Ishikawa (cell line): ENCODE results near the gene CASP14.

Experiments
- CEBPB ChIP-seq: IDR thresholded peaks from 2 replicates; pipeline ENCODE4 v1.6.1; 2012
- CREB1 ChIP-seq: IDR thresholded peaks from 2 replicates; pipeline ENCODE4 v1.6.1; 2012; ENCODE audit warnings: low read depth
- EGR1 ChIP-seq: IDR thresholded peaks from 2 replicates; pipeline ENCODE4 v1.6.1; 2012
- EP300 ChIP-seq: IDR thresholded peaks from 2 replicates; pipeline ENCODE4 v1.6.1; 2012; ENCODE audit warnings: borderline replicate concordance
- FOXM1 ChIP-seq: IDR thresholded peaks from 2 replicates; pipeline ENCODE4 v1.6.1; 2012; ENCODE audit warnings: low read depth, borderline replicate concordance
- NFIC ChIP-seq: IDR thresholded peaks from 2 replicates; pipeline ENCODE4 v1.6.1; 2012
- RAD21 ChIP-seq: IDR thresholded peaks from 2 replicates; pipeline ENCODE4 v1.6.1; 2012; ENCODE audit warnings: low read depth
- REST ChIP-seq: IDR thresholded peaks from 2 replicates; pipeline ENCODE4 v1.6.1; 2012; ENCODE audit warnings: low read depth, mild to moderate bottlenecking
- TAF1 ChIP-seq: IDR thresholded peaks from 2 replicates; pipeline ENCODE4 v1.6.1; 2012; ENCODE audit warnings: low read depth, mild to moderate bottlenecking
- TCF12 ChIP-seq: IDR thresholded peaks from 2 replicates; pipeline ENCODE4 v1.6.1; 2012; ENCODE audit warnings: low read depth
- TEAD4 ChIP-seq: IDR thresholded peaks from 2 replicates; pipeline ENCODE4 v1.6.1; 2012
- YY1 ChIP-seq: IDR thresholded peaks from 2 replicates; pipeline ENCODE4 v1.6.1; 2012; ENCODE audit warnings: low read depth
- ZBTB7A ChIP-seq: IDR thresholded peaks from 2 replicates; pipeline ENCODE4 v1.6.1; 2012; ENCODE audit warnings: low read depth
- TF ChIP-seq, protein P1 (sequence below): IDR thresholded peaks from 2 replicates; pipeline ENCODE4 v1.6.1; 2012
- TF ChIP-seq, protein P2 (sequence below): IDR thresholded peaks from 2 replicates; pipeline ENCODE4 v1.6.1; 2012

CASP14 gene

GRCh38 chr19:15072930-15073647 is 23.8 kb downstream of the CASP14 start:
- TF ChIP-seq, protein P1, sequence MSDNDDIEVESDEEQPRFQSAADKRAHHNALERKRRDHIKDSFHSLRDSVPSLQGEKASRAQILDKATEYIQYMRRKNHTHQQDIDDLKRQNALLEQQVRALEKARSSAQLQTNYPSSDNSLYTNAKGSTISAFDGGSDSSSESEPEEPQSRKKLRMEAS: no peak
- no peak for TF ChIP-seq TAF1

DNA sequence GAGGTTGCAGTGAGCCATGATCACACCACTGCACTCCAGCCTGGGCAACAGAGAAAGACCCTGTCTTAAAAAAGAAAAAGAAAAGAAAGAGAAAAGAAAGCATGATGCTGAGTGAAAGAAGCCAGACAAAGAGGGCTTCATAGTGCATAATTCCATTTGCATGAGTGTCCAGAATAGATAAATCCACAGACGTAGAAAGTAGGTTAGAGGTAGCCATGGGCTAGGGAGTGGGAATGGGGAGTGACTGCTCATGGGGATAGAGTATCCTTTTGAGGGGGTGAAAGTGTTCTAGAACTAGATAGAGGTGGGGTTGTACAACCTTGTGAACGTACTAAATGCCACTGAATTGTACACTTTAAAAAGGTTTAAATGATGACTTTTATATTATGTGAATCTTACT is 25.1 kb downstream of the CASP14 start:
- no peak for TF ChIP-seq TEAD4
- no peak for TF ChIP-seq ZBTB7A
- TF ChIP-seq REST: no peak
- no peak for TF ChIP-seq EGR1
- TF ChIP-seq FOXM1: no peak
- TF ChIP-seq CEBPB: no peak
- TF ChIP-seq CREB1: no peak

DNA sequence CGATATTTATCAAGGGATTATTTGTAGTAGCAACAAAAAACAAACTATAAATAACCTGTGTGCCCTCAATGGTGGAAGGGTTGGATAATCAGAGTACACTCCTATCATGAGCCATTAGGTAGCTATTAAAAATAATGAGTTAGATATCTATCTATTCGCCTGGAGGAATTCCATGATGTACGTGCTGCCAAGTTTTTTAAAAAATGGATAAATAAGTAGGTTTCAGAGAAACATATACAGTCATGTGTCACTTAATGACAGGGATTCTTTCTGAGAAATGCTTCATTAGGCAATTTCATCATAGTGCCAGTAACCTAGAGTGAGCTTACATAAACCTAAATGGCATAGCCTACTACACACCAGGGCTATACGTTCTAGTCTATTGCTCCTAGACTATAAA is 26.5 kb downstream of the CASP14 start:
- TF ChIP-seq TEAD4 (no peak), EP300 (no peak), ZBTB7A (no peak), NFIC (no peak), TCF12 (no peak), REST (no peak), EGR1 (no peak), CEBPB (no peak), FOXM1 (no peak), RAD21 (no peak), YY1 (no peak)
- TF ChIP-seq, protein P2, sequence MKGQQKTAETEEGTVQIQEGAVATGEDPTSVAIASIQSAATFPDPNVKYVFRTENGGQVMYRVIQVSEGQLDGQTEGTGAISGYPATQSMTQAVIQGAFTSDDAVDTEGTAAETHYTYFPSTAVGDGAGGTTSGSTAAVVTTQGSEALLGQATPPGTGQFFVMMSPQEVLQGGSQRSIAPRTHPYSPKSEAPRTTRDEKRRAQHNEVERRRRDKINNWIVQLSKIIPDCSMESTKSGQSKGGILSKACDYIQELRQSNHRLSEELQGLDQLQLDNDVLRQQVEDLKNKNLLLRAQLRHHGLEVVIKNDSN: no peak

- peak; percentile 81 for TF ChIP-seq REST
Observed at GRCh38 chr19:15080002-15080401, 30.7 kb downstream of the CASP14 start.

- TF ChIP-seq EGR1 (no peak), NFIC (no peak), RAD21 (no peak), TEAD4 (no peak), REST (no peak), ZBTB7A (no peak), TAF1 (no peak), YY1 (no peak), CEBPB (no peak), TCF12 (no peak), EP300 (no peak), CREB1 (no peak), FOXM1 (no peak)
- TF ChIP-seq, protein P2: no peak
- TF ChIP-seq, protein P1: no peak
Observed at GRCh38 chr19:15081911-15082310, 32.6 kb downstream of the CASP14 start, which contains the start of gene OR1I1. TSS of gene OR1I1 (plus strand) at chr19:15082211. CDS start at chr19:15087066, 4,855 bp downstream.
